GM12891 (cell line): ENCODE data around the gene TSC22D1.

Experiments
- POLR2A ChIP-seq: IDR thresholded peaks from 2 replicates; pipeline ENCODE4 v1.6.1; 2011; ENCODE audit warnings: low read depth, low read length, control low read depth
- POLR2AphosphoS5 ChIP-seq: IDR thresholded peaks from 2 replicates; pipeline ENCODE4 v1.6.1; 2011; ENCODE audit warnings: low read depth, low read length, control low read depth
- TAF1 ChIP-seq: IDR thresholded peaks from 2 replicates; pipeline ENCODE4 v1.6.1; 2011; ENCODE audit warnings: low read depth, low read length, control low read depth

DNA sequence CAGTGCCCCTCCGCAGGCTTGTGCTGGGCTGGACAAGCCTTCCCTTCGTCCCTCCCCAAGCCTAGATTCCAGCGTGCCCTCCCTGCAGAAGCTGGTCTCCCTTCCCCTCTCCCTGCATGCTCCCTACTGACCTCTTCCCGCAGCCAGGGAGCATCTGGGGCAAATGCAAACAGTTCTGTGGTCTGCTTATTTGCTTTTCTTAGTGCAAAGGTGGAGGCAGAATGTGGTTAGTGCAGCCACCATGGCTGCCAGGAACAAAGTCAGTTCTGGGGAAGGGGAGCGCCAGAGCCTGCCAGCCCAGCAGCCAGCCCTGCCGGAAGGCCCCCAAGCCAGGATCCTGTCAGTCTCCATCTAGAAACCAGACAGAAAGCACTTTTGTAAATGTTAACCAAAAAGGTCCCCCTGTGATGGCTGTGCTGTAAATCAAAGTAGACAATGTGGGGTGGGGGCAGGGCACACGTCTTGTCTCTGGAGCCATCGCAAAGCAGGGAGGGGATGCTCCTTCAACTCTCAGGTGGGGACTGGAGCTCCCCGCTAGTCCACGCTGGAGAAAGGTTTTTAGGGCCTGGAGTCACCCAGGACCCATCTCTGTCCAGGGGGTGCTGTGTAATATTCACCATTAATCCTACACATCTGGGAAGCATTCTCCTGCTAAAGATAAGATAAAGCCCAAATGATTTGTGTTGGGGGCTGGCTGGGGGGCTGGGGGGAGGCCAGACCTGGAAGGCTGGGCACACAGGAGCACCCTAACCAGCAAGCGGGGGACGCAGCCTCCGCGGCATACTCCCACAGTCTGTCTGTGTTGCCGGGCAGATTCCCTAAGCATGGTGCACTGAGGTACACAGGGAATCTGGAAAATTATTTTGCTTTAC, 171.6 kb downstream of the TSC22D1 start:
- TF ChIP-seq POLR2A (no peak), POLR2AphosphoS5 (no peak), TAF1 (no peak)
